HEK293T (cell line): ENCODE data around the gene MBOAT1.

Experiments
- ARNT ChIP-seq: fragments of 450-650 bp; IDR thresholded peaks from 2 replicates; pipeline ENCODE4 v1.6.1; 2017; ENCODE audit warnings: mild to moderate bottlenecking
- BHLHE40 ChIP-seq: fragments of 450-650 bp; IDR thresholded peaks from 2 replicates; pipeline ENCODE4 v1.6.1; 2016; ENCODE audit warnings: mild to moderate bottlenecking, moderate library complexity, borderline replicate concordance
- ELF4 ChIP-seq: fragments of 450-650 bp; IDR thresholded peaks from 2 replicates; pipeline ENCODE4 v1.6.1; 2017; ENCODE audit warnings: antibody characterized with exemption
- FOXK2 ChIP-seq: fragments of 450-650 bp; IDR thresholded peaks from 2 replicates; pipeline ENCODE4 v1.6.1; 2016; ENCODE audit warnings: mild to moderate bottlenecking
- FOXM1 ChIP-seq: fragments of 450-650 bp; IDR thresholded peaks from 2 replicates; pipeline ENCODE4 v1.6.1; 2017; ENCODE audit warnings: mild to moderate bottlenecking, borderline replicate concordance
- HDGF ChIP-seq: fragments of 450-650 bp; IDR thresholded peaks from 2 replicates; pipeline ENCODE4 v1.6.1; 2017; ENCODE audit warnings: antibody characterized with exemption, borderline replicate concordance
- SP1 ChIP-seq: fragments of 450-650 bp; IDR thresholded peaks from 2 replicates; pipeline ENCODE4 v1.6.1; 2017
- SUZ12 ChIP-seq: fragments of 450-650 bp; IDR thresholded peaks from 2 replicates; pipeline ENCODE4 v1.6.1; 2016; ENCODE audit warnings: mild to moderate bottlenecking
- TARDBP ChIP-seq: fragments of 450-650 bp; IDR thresholded peaks from 2 replicates; pipeline ENCODE4 v1.6.1; 2016
- ZNF384 ChIP-seq: fragments of 450-650 bp; IDR thresholded peaks from 2 replicates; pipeline ENCODE4 v1.6.1; 2016

GRCh38 chr6:20211941-20212391 lies 303 bp downstream of the MBOAT1 start:
- TF ChIP-seq ZNF384, result no peak
- no peak for TF ChIP-seq ELF4
- no peak for TF ChIP-seq FOXM1
- no peak for TF ChIP-seq SUZ12
- no peak for TF ChIP-seq BHLHE40
- no peak for TF ChIP-seq TARDBP
- TF ChIP-seq ARNT, result no peak
- TF ChIP-seq SP1, result no peak
- TF ChIP-seq HDGF, result no peak
- no peak for TF ChIP-seq FOXK2
